Activated CD4-positive, alpha-beta T cell treated with anti-CD3 and anti-CD28 coated beads, Interleukin-2, amount 50 U/mL, for 48 hours (primary cell): ENCODE measurements around the gene PYDC1.
"Not testable (repeated sequence)": the region's sequence is repeated elsewhere in the genome, so short reads cannot be mapped to it uniquely, and the experiment has no call there.

Source experiments
- DNase-seq, 2 experiments: peaks; one replicate each; pipeline ENCODE4 v3.0.0-alpha.2; 2020

Gene PYDC1

DNA sequence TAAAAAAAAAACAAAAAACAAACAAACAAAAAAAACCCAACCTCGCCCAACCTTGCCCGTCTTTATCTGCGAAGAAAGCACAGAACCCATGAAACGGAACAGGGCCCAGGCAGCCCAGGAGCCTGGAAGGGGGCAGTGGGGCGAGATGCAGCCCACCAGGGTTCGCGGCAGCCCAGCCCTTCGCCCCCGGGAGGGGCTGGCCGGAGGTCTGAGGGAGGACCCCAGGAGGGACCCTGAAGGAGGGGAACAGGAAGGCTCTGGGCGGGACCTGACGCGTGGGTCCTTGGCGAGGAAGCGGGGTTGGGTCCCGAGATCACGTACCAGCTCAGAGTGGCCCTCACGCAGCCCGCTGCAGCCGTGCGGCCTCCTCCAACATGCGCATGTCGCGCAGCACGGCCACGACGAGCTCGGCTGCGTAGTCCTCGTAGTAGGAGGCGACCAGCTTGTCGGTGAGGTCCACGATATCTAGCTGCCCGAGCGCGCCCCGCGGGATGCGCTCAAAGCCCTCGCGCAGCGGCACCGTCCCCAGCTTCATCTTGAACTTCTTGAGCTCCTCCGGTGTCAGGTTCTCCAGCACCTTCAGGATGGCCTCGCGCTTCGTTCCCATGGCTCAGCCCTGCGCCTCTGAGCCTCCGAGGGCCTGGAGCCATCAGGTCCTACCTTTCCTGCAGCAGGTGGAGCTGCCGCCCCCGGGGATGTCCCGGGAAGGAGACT is at the start of gene PYDC1:
Gene PYDC1 (minus strand): TSS at position 714 of the 714 bp plus-strand sequence. CDS start 107 bp downstream, at position 607.
- no peak for DNase-seq

DNA sequence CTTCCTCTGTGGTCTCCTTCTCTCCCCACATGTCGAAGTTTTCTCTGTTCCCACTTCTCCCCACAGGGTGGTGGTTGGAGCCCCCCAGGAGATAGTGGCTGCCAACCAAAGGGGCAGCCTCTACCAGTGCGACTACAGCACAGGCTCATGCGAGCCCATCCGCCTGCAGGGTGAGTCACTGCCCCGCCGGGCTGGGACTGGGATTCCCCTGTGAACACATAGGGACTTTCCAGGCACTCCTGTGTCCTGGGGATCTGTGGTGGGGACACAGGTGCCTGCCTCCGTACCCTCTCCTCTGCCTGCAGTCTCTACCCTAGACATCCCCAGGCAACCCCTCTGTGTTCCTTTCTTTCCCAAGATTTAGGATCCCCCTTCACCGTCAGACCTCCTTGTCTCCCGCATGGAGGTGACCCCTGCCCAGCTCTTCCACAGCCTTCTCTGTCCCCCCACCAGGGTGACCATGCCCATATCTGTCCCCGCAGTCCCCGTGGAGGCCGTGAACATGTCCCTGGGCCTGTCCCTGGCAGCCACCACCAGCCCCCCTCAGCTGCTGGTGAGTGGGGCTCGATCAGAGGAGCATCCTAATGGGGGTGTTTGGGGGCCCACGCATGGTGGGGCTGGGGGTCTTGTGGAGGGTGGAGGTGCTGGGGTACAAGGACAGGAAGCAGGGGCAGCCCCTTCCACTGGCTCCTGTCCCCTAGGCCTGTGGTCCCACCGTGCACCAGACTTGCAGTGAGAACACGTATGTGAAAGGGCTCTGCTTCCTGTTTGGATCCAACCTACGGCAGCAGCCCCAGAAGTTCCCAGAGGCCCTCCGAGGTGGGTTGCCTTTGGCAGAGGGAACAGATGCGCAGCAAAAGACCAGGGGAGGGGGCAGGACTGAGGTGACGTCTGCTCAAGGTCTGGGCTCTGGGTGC is 48.7 kb upstream of the PYDC1 start:
- DNase-seq: peak; percentile 82 to 87

DNA sequence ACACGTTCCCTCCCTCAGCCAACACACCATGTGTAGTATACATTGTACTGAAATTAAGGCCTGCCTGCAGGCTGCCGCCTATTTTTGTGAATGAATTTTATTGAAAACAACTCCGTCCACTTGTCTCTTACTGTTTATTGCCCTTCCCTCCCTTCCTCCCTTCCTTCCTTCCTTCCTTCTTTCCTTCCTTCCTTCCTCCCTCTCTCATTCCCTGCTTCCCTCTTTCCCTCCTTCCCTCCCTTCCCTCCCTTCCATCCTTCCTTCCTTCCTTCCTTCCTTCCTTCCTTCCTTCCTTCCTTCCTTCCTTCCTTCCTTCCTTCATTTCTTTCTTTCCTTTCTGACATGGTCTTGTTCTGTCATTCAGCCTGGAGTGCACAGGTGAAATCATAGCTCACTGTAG is 45.1 kb upstream of the PYDC1 start:
- DNase-seq: no peak

DNA sequence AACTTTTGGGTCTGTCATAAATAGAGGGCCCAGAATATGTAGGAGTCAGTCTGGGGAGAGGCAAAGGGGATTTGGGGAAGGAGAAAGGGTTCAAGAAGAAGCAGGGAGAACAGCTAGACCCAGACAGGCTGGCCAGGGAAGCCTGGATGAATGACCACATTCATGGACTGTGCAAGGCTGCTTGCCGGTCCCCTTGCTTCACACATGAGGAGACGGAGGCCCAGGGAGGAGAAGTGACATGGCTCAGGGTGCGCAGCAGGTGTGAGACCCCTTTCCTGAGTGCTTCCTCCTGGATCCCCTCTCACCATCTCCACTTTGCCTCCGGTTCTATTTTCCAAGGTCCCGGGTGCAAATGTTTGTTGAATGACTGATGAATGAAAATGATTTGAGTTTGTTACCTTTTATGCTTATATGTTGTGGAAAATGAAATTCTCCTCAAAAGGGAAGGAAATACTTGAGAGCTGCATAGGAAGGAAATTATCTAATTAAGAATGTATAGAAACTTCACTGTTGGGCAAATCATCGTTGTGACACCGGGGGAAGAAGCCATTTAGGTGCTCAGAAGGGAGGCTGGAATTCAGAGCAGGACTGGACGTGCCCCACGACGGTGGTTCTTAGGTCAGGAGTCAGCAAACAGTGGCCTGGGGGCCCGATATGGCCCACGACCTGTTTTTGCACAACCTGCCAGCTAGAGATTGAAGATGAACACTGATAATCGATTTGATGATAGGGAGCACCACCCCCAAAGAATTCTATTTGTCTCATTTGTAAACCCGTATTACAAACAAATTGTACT is 43.4 kb upstream of the PYDC1 start:
- no peak for DNase-seq

DNA sequence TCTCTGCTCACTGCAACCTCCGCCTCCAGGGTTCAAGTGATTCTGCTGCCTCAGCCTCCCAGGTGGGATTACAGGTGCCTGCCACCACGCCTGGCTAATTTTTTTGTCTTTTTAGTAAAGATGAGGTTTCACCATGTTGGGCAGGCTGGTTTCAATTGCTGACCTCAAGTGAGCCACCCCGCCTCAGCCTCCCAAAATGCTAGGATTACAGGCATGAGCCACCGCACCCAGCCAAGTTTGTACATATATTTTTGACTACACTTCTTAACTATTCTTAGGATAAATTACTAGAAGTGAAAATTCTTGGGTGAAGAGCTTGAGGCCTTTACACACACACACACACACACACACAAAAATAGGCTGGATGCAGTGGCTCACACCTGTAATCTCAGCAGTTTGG is 41.4 kb upstream of the PYDC1 start:
- DNase-seq: no peak

DNA sequence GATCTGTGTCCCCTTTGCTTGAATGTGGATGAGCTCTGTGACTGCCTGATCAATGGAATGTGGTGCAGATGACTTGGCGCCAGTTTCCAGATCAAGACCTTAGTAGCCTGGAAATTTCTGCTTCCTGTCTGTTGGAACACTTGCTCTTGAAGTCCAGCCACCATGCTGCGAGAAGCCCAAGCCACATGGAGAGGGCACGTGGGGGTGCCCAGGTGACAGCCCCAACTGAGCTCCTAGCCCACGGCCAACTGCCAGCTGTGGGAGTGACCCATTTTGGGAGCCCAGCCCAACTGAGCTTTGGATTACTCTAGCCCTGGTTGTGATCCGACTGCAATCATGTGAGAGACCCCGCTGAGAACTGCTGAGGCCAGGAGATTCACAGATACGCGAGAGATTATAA is 39.5 kb upstream of the PYDC1 start:
- no peak for DNase-seq

DNA sequence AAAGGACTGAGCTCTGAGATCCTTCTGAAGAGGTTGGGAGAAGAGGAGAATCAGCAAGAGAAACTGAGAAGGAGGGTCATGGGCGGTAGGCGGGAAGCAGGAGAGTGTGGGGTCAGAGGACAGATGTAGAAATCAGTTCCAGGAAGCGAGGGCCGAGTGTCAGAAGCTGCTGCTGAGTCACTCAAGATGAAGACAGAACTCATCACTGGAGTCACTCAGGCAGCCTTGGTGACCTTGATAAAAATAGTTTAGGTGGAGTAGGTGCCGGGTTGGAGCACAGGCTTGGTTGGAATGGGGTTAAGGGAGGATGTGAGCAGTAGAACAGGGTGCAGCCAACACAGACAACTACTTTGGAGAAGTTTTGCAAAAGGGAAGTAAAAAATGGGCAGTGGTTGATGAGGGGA is 36.7 kb upstream of the PYDC1 start:
- DNase-seq: peak; percentile 51 to 59

DNA sequence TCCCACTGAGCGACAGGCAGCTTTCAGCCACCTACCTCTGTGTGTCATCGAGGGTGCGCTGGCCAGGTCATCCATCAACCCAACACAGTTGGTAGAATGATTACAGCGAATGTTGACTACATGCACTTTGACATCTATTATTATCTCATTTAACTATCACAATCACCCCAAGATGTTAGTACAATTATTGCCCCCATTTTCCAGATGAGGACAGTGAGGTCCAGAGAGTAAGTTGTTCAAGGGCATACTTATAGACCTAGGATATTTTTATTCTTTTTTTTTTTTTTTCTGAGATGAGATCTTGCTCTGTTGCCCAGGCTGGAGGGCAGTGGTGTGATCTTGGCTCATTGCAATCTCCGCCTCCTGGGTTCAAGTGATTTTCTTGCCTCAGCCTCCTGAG is 34.5 kb upstream of the PYDC1 start:
- no peak for DNase-seq

DNA sequence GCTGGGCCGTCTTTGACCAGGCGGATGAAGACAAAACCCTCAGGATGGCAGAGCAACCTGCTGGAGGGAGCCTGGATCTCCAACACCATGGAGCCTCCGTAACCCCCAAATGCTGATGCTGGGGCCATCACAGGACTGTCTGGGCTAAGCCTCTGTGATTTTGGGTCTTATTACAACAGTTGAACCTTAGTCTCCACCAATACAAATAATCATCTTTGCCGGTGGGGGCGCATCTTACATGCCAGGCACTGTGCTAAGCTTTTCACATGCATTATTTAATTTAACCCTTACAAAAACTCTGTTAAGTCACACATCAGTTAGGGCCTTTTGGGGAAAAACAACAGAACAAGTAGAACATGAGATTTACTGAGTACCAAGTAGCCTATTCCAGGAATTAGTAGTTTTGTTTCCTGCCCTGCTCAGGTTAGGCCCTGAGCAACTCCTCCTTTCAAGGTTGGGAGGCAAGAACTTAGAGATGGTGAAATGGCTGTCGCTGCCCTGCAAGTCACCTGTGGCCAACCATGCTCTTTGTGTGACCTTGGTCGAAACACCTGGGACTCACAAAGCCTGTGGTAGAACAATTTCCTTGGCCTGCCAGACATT is 33.9 kb upstream of the PYDC1 start:
- DNase-seq: no peak

DNA sequence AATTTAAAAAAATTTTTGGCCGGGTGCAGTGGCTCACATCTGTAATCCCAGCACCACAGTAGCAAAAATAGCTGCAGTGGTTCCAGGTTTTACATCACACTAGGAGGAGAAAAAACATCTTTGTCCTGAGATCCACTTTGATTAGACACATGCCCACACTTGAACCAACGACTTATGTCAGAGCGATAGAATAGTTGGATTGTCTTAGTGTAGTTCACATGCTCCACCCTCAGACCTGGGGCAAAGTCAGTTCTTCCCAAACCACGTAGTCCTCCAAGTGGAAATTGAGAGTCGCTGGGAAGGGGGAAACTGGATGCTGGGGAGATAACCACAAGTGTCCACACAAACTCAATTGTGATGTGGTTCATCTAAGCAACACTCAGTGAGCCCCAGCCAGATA is 31.4 kb upstream of the PYDC1 start:
- DNase-seq: no peak

DNA sequence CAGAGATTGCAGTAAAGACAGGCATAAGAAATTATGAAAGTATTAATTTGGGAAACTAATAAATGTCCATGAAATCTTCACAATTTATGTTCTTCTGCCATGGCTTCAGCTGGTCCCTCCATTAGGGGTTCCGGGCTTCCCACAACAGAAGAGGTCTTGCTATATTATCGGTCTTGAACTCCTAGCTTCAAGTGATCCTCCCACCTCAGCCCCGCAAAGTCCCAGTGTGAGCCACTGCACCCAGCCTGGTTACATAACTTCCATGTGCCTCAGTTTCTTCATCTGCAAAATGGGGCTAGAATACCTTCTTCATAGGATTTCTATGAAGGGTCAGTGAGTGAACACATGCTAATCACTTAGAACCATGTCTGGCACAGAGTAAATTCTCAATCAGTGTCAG is 29.4 kb upstream of the PYDC1 start:
- no peak for DNase-seq

DNA sequence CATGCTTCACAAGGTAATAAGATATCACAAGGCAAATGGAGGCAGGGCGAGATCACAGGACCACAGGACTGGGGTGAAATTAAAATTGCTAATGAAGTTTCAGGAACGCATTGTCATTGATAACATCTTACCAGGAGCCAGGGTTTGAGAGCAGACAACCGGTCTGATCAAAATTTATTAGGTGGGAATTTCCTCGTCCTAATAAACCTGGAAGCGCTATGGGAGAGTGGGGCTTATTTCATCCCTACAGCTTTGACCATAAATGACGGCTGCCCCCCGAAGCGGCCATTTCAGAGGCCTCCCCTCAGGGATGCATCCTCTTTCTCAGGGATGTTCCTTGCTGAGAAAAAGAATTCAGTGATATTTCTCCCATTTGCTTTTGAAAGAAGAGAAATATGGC is 28.7 kb upstream of the PYDC1 start:
- not testable (repeated sequence) for DNase-seq

DNA sequence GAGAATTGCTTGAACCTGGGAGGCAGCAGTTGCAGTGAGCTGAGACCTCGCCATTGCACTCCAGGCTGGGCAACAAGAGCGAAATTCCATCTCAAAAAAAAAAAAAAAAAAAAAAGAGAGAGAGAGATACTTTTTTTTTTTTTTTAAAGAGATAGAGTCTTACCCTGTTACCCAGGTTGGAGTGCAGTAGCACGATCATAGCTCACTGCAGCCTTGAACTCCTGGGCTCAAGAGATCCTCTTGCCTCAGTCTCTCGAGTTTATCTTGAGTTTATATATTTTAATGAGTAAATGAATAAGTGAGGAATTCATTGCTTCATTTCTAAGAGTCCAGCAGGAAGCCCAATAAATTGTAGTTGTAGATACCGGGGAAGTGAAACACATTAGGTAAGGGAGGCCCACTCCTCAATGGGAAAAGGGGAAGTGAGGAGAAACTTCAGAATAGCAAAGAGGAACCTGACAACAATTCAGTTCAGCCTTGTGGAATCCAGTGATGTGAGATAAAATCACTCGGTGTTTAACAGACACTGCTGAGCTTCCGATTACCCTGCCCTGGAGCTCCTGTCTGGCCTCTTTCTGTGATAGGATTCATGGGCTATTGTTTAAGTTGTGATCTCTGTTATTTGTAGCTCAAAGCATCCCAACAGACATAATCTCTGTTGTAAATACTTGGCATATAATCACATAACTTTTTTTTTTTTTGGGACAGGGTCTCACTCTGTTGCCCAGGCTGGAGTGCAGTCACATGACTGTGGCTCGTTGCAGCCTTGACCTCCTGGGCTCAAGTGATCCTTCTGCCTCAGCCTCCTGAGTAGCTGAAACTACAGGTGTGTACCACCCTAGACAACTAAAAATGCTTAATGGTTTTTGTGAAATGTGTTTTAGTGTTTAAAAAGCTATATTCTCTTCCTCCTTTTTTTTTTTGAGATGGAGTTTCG is 27.1 kb upstream of the PYDC1 start:
- DNase-seq: no peak

DNA sequence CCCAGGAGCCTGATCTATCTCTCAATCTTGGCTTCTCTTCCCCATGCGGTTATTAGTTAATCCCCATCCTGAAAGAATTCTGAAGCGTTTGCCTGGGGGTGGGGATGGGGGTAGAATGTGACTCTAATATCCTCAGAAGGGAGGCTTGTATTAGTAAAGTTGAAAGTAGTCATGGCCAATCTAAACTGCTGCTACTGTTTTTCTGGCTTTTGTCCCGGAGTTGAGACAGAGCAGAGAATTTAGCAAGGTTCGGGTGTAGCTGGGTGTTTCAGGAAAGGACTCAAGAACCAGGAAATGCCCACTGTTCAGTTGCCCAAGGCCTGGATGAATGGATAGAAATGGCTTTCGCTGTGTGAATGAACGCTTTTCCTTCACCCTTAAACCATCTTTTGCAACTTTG is 25.3 kb upstream of the PYDC1 start:
- no peak for DNase-seq

DNA sequence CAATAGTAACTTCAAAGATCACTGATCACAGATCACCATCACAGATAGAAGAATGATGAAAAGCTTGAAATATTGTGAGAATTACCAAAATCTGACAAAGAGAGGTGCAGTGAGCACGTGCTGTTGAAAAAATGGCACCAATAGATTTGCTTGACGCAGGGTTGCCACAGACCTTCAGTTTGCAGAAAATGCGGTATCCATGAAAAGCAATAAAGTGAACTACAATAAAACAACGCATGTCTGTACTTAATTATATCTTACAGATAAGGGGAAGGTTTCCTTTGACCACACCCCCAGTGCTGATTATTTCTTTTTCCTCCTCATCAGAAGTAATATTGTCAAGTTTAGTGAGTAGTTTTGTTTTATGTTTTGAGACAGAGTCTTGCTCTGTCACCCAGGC is 21.1 kb upstream of the PYDC1 start:
- no peak for DNase-seq

DNA sequence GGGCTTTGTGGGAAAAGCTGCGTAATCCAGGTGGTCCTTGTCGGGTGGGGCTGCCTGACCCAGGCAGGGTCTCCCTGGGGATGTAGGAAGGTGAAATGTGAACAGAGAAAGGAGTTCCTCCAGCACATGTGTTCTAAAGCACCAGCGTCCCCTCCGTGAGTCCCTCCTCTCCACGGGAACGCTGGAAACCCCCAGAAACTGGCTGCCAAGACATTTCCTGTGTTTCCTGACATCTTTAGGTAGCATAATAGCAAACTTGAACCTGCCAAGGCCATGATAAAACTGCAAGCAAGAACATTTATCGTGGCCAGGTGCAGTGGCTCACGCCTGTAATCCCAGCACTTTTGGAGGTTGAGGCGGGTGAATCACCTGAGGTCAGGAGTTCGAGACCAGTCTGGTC is 12.6 kb upstream of the PYDC1 start:
- no peak for DNase-seq

DNA sequence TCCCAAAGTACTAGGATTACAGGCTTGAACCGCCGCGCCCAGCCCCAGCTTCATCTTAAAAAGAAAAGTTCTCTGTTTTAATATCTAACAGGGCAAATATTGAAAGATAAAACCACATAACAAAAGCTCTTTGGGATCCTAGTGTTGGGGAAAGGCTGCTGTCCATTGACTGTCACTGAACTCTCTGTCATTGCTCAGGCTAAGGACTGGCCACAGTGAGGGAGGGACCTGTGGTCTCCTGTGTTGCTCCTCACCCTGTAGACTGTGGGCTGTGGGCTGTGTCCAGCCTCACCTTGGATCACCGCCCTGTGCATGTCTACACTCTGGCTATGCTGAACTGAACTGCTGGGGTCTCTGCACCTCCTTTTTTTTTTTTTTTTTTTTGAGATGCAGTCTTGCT is 11.3 kb upstream of the PYDC1 start:
- DNase-seq: no peak

DNA sequence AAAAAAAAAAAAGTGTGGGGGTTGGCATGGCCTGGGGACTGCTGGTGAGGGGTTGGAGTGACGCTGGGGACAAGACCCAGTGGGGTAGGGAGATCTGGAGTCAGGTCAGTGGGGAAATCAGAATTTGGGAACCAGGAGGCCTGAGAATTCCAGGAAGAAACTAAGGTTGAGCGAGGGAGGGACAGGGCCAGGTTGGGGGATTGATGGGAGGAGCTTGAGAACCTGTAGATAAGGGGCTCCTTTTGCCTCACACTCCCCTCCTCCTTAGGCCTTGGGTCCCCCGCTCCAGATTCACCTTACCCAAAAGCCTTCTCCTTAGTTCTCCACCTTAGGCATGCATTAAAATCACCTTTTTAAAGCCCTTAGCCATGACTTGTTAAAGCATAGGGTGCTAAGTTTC is 8.3 kb upstream of the PYDC1 start:
- DNase-seq: no peak

DNA sequence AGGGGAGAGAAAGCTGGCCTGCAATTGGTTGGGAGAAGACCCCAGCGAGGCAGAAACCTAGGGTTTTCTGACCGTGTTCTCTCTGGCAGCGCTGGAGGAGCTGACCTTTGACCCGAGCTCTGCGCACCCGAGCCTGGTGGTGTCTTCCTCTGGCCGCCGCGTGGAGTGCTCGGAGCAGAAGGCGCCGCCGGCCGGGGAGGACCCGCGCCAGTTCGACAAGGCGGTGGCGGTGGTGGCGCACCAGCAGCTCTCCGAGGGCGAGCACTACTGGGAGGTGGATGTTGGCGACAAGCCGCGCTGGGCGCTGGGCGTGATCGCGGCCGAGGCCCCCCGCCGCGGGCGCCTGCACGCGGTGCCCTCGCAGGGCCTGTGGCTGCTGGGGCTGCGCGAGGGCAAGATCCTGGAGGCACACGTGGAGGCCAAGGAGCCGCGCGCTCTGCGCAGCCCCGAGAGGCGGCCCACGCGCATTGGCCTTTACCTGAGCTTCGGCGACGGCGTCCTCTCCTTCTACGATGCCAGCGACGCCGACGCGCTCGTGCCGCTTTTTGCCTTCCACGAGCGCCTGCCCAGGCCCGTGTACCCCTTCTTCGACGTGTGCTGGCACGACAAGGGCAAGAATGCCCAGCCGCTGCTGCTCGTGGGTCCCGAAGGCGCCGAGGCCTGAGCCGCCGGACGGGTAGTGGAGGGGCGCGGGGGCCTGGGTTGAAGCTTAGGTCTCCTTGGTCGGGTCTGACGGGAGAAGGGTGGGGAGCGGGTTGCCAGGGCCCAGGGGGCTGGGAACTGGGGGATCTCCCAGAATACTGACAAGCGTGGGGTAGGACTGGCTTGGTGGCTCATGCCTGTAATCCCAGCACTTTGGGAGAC is 7.4 kb upstream of the PYDC1 start:
- no peak for DNase-seq

DNA sequence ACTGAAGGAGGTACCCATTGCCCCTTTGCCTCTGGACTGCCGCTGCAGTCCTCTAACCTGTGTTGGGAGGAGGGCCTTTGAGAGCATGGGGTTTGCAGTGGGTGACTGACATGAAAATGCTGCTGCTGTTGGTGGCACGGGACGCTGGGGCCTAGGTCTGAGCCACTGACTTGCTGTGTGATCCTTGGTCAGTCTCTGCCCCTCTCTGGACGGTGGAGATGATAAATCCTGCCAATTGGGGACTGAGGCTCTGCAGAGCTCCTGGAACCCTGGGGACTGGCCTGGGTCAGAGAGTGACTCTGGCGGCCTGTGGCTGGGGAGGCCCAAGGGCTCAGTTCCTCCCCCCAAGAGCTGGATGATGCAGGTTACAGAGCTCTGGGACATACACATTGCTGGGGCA is 6.1 kb upstream of the PYDC1 start:
- no peak for DNase-seq
